GM21825 (cell line): ENCODE data around the gene ELMOD1.
"Not testable (repeated sequence)": the region's sequence is repeated elsewhere in the genome, so short reads cannot be mapped to it uniquely, and the experiment has no call there.

Source experiments
- ATAC-seq: cut with Tn5 transposase; IDR thresholded peaks from one replicate; pipeline ENCODE4 v1.9.1; 2021; ENCODE audit warnings: mild to moderate bottlenecking, moderate library complexity; ENCODE audit not compliant: unreplicated experiment

ELMOD1 gene

GRCh38 chr11:107590460-107591377, at the start of gene ELMOD1:
Gene ELMOD1, plus strand, starts transcription at chr11:107591147. Its CDS starts 27,043 bp downstream, at chr11:107618190.
- ATAC-seq = no peak

GRCh38 chr11:107545101-107545514, 45.8 kb upstream of the ELMOD1 start:
- no peak for ATAC-seq

GRCh38 chr11:107547961-107548360, 43.0 kb upstream of the ELMOD1 start:
- no peak for ATAC-seq

- ATAC-seq = no peak
Observed at GRCh38 chr11:107549253-107549953, 41.5 kb upstream of the ELMOD1 start.

GRCh38 chr11:107549954-107550285, 41.0 kb upstream of the ELMOD1 start:
- no peak for ATAC-seq

- ATAC-seq = no peak
Observed at GRCh38 chr11:107550304-107550703, 40.6 kb upstream of the ELMOD1 start.

GRCh38 chr11:107561688-107562087, 29.3 kb upstream of the ELMOD1 start:
- ATAC-seq = no peak

DNA sequence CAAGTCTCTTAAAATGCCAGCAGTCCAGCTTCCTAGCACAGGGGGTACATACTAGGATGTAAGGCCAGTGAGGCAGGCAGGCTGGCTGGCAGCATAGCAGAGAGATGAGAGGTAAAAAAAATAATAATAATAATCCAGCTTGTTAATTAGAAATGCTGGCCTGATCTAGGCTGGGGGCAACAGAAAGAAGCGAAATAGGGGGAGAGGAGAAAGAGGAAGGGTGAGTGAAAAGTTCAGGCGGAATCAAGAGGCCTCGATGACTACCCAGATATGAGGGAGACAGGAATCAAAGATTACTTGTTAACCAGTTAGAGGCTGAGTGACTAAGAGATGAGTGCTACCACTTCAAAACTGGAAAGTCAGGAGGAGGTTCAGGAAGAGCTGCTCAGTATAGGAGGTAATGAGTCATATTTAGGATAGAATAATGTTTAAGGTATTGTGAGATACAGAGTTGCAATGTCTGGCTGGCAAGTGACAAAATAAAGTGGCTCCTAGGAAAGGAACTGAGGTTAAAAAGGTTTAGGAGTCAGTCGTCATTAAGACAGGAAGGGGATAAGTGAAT, 28.2 kb upstream of the ELMOD1 start:
- ATAC-seq = no peak

- ATAC-seq = peak; percentile 34
Observed at GRCh38 chr11:107563702-107564101, 27.2 kb upstream of the ELMOD1 start.

DNA sequence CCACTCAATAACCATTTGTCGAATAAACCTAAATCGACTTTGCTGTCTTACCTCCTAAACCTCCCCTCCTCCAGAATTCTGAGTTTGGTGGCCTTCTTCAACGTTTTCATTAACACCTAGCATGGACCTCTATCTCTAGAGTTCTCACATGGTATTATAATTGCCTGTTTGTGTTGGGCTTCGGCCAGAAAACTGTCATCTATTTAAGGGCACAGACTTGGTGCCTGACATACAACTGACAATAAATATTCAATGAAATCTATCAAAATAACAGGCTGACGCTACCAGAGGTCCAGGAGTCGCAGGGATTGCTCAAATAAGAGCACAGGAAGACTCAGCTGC, 26.1 kb upstream of the ELMOD1 start:
- ATAC-seq = no peak

GRCh38 chr11:107565219-107565937, 25.6 kb upstream of the ELMOD1 start, which contains the start of gene ALKBH8:
Gene ALKBH8, minus strand, starts transcription at chr11:107565735. Its CDS starts 4,842 bp downstream, at chr11:107560893.
- peak; percentile 77 for ATAC-seq

DNA sequence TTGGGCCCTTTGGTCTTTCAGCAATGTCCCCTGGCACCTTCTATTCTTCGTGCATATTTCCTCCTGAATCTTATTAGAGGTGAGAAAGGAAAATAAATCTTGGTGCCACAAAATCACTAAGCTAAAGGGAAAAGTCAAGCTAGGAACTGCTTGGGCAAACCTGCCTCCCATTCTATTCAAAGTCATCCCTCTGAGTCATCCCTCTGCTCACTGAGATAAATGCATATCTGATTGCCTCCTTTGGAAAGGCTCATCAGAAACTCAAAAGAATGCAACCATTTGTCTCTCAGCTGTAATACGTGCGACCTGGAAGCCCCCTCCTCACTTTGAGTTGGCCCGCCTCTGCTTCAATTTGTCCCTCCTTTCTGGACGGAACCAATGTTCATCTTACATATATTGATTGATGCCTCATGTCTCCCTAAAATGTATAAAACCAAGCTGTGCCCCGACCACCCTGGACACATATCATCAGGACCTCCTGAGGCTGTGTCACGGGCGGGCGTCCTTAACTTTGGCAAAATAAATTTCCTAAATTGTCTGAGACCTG, 24.9 kb upstream of the ELMOD1 start:
- not testable (repeated sequence) for ATAC-seq

DNA sequence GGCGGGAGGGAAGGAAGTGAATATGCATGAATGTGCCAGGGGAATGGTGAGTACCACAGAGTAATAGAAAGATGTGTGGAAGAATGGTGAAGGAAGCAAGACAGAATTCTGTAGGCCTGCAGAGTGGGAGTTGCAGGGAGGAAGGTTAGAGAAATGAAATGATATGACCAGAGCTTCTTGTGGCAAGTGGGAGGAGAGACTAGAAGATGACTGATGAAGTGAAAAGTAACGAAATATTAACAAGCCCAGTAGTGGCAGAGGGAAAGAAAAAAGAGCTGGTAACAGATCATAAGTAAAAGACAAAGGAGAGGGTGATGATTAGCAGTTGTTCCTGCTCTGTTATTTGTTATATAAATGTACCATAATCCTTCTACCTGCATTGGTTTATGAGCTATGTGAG, 24.4 kb upstream of the ELMOD1 start:
- no peak for ATAC-seq

GRCh38 chr11:107567739-107568335, 23.1 kb upstream of the ELMOD1 start:
- no peak for ATAC-seq

GRCh38 chr11:107570015-107570414, 20.9 kb upstream of the ELMOD1 start:
- ATAC-seq = no peak

DNA sequence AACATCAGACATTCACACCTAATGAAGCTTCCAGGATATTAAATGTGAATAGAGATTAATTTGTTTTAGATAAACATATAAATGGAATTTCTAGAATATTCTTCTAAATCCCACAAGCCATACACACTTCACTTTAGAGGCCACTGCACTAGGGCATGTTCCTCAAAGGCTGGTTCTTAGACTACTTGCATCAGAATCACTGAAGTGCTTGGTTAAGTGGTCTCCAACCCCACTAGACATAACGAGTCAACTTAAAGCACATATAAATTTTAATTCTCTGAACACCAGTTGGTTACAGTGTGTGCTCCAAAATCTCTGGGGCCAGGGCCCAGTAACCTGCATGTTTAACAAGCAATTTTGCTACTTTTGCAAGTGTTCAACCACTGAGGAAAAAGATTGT, 17.5 kb upstream of the ELMOD1 start:
- no peak for ATAC-seq

DNA sequence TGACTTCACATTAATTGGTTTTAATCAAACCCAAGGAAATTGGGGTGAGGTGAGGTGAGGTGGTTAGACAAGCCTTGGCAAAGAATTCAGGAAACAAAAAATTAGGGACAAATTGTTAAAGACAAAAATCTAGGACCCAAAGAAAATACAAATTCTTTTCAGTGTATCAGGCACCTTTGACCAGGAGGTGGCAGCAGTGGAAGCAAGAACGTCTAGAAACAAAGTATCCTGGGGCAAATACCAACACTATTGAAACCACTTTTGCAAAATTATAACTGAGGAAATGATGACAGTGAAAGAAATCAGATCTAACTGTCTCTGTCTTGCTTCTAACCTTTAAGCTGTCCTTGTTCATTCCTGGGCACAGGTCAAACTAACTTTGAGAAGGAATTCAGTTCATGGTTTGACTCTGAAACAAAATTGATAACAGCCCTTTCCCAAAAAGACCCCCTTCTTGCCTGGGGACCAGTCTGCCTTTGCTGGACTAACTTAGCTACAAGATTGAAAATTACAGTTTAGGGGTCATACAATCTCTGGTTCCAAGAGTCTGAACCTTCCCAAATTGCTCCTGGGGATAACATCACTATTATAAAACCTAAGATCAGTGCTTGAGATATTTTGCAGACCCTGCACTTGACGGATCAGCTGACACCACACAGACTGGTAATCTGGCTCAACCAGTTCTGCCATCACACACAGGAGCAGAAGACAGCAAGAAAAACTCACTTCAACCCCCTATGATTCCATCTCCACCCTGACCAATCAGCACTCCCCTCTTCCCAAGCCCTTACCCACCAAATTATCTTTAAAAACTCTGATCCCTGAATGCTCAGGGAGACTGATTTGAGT, 14.2 kb upstream of the ELMOD1 start:
- peak; percentile 54 for ATAC-seq

GRCh38 chr11:107577346-107577711, 13.6 kb upstream of the ELMOD1 start:
- ATAC-seq = no peak

GRCh38 chr11:107579169-107579568, 11.8 kb upstream of the ELMOD1 start:
- ATAC-seq = not testable (repeated sequence)

GRCh38 chr11:107581147-107581546, 9.8 kb upstream of the ELMOD1 start:
- no peak for ATAC-seq
